ENCODE data around the gene DIPK2B. TPM values are rescaled to one million over a fixed set of nuclear protein-coding genes. Genes with fewer than 3 reads are reported as not detected.
A peak's percentile ranks its signal among the peaks of the same experiment; 100 is the strongest.

The DIPK2B gene
- total and polyA plus RNA-seq, 7 donors, result 7.3 to 19.4 (median 14.0) TPM

DNA sequence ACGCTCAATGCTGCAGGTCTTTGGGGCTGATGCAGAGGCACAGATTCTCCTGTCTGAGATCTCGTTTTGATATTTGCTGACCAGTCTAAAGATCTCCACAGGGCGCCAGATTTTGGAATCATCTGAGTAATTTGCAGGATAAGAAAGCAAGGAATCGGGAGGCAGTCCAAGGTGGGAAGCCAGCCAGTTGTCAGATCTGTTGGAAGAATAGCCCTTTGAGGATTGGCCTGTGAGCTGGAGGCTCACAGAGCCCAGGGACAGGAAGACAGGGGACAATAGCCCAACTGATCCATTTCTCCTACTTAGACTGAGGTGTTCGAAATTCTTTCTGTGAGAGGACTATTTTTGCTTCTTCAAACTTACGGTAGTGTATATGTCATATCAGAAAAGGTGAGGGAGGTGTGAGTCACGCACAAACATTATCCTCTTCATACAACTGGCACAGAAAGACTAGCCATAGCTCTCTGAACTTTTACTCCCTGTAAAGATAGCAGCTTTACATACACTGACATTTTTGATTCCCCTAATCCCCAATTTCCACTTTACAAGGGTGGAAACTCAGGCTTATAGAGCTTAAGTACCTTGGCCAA lies 8.8 kb downstream of the DIPK2B start:
- Histone ChIP-seq H3K27me3 (ENCODE audit: insufficient read depth in 3 of 3, low read length in 2 of 3) (peaks cover 0 to 16% (median 0%) of the 10 kb centered on the region in 3 donors), H3K4me3 (no peak overlapping the region), H3K27ac (no peak overlapping the region), H3K36me3 (ENCODE audit: insufficient read depth in 1 of 2, low read depth in 1 of 2) (no peaks in the 10 kb centered on the region), H3K4me1 (no peaks in the 10 kb centered on the region), H3K9me3 (no peaks in the 10 kb centered on the region)
- 42 to 52% (median 49%) methylated on average over 7 of the region's 7 CpGs for WGBS, 3 donors
- DNase-seq, result no peak
- intact Hi-C loops (cut with DNase I), result loop anchor here in 1 of 2 donors (10.0 kb wide), 1 partner anchor 1237 kb away; no protein-coding TSS in a partner anchor
- no peak for ATAC-seq
- TF ChIP-seq, protein P1, sequence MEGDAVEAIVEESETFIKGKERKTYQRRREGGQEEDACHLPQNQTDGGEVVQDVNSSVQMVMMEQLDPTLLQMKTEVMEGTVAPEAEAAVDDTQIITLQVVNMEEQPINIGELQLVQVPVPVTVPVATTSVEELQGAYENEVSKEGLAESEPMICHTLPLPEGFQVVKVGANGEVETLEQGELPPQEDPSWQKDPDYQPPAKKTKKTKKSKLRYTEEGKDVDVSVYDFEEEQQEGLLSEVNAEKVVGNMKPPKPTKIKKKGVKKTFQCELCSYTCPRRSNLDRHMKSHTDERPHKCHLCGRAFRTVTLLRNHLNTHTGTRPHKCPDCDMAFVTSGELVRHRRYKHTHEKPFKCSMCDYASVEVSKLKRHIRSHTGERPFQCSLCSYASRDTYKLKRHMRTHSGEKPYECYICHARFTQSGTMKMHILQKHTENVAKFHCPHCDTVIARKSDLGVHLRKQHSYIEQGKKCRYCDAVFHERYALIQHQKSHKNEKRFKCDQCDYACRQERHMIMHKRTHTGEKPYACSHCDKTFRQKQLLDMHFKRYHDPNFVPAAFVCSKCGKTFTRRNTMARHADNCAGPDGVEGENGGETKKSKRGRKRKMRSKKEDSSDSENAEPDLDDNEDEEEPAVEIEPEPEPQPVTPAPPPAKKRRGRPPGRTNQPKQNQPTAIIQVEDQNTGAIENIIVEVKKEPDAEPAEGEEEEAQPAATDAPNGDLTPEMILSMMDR (IDR thresholded peaks at IDR 0.05), result no peak

DNA sequence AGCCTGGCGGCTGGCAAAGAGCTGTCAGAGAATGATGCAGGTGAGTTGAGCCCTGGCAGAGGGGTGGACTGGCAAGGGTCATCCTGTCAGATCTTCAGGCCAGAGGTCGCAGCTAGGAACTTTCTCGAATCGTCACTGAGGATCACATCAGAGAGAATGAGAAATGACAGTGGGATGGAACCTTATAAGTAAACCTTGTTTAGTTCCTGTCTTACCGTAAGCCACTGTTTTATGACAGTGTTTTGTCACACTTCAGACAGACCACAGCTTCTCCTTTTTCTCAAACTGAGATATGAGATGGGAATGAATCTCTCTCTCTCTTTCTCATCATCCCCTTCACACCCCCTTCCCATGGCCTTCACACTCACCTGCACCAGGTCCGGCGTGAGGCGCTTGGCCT lies 9.3 kb downstream of the DIPK2B start:
- Histone ChIP-seq H3K27me3 (ENCODE audit: insufficient read depth in 3 of 3, low read length in 2 of 3) (peaks cover 0 to 16% (median 0%) of the 10 kb centered on the region in 3 donors), H3K4me1 (no peaks in the 10 kb centered on the region), H3K4me3 (no peak overlapping the region), H3K9me3 (no peaks in the 10 kb centered on the region), H3K27ac (no peak overlapping the region), H3K36me3 (ENCODE audit: insufficient read depth in 1 of 2, low read depth in 1 of 2) (no peaks in the 10 kb centered on the region)
- no peak for DNase-seq
- WGBS, 3 donors, result 69 to 79% (median 72%) methylated on average over 8 of the region's 8 CpGs
- no peak for ATAC-seq
- intact Hi-C loops (cut with DNase I), result loop anchor here in 1 of 2 donors (10.0 kb wide), 1 partner anchor 1237 kb away; no protein-coding TSS in a partner anchor
- TF ChIP-seq, protein P1 (IDR thresholded peaks at IDR 0.05), result no peak

DNA sequence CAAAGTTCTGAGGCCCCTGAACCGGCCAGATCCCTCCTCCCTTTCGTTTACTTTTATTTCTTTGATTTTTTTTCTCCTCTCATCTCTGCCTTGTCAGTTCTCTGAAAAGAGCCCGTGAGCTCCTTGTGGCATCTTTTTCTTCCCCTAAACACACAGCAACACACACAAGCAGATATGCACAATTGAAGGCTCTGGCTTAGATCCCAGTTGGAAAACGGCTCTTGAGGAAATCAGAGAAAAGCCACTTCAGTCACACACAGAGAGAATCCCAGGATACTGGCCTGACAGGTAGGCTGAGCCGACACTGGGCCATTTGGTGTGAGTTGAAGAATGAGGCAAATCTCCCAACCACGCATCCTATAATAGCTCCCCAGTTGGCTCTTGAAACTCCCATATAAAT lies 12.9 kb downstream of the DIPK2B start:
- WGBS, 3 donors, result 23 to 32% (median 24%) methylated on average over 6 of the region's 6 CpGs
- H3K36me3 ChIP-seq (ENCODE audit: insufficient read depth in 1 of 2, low read depth in 1 of 2), result no peaks in the 10 kb centered on the region
- TF ChIP-seq, protein P1 (IDR thresholded peaks at IDR 0.05), result no peak
- H3K9me3 ChIP-seq, result no peaks in the 10 kb centered on the region
- ATAC-seq (no peak), DNase-seq (no peak)
- H3K4me3 ChIP-seq, result peak overlapping the region; percentile 49
- peaks cover 0 to 4% (median 0%) of the 10 kb centered on the region in 3 donors for H3K27me3 ChIP-seq (ENCODE audit: insufficient read depth in 3 of 3, low read length in 2 of 3)
- no peaks in the 10 kb centered on the region for H3K4me1 ChIP-seq
- no peak overlapping the region for H3K27ac ChIP-seq
- intact Hi-C loops (cut with DNase I), result loop anchor here in 1 of 2 donors (5.0 to 10.0 kb wide), 2 partner anchors 567 to 1230 kb away; no protein-coding TSS in a partner anchor

DNA sequence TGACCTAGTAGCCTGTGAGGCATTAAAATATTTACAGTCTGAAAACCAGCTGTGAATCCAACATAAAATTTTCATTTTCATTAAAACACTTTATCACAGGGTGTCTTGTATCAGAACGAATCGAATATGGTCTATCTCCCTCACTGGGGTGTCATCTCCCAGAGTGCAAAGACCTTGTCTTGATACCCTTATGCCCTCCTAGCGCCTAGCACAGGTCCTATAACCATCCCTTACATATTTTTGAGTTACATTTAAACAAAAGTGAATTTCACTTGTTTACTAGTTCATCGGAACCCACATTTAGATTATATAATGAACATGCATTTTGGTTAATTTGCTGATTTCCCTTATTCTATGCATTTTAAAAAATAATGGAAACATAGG lies 14.0 kb downstream of the DIPK2B start:
- Histone ChIP-seq H3K4me1 (no peaks in the 10 kb centered on the region), H3K9me3 (no peaks in the 10 kb centered on the region), H3K4me3 (no peak overlapping the region), H3K27me3 (ENCODE audit: insufficient read depth in 3 of 3, low read length in 2 of 3) (no peaks in the 10 kb centered on the region), H3K36me3 (ENCODE audit: insufficient read depth in 1 of 2, low read depth in 1 of 2) (no peaks in the 10 kb centered on the region), H3K27ac (no peak overlapping the region)
- intact Hi-C loops (cut with DNase I), result loop anchor here in 1 of 2 donors (5.0 to 10.0 kb wide), 2 partner anchors 568 to 1229 kb away; no protein-coding TSS in a partner anchor
- 32 to 47% (median 39%) methylated on average over 4 of the region's 4 CpGs for WGBS, 3 donors
- ATAC-seq (peak in 2 of 4 donors; percentile 5 to 24), DNase-seq (no peak)
- TF ChIP-seq, protein P1 (IDR thresholded peaks at IDR 0.05), result no peak
